Fibroblast of skin of scalp (primary cell): ENCODE data around the gene PANK1.

Experiments
- DNase-seq: peaks from one replicate; pipeline ENCODE4 v3.0.0-alpha.2; 2013

PANK1 gene

DNA sequence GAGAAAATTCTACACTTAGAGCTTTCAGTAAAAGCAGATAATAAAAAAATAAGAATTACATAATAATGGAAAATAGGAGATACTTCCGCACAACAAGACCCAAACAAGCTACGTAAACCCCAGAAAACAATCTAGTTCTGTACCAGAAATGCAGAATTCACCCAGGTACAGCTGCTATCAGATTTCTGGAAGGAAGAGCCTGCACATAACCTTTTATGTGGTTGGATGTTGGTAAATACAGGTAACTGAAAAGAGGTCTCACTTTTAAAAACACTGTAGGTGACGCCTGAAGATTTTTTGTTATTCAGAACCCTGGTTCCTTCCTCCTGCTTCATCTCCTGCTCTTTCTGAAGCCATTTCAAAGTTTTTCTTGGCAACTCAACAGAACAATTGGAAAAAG, 29.9 kb downstream of the PANK1 start:
- no peak for DNase-seq

DNA sequence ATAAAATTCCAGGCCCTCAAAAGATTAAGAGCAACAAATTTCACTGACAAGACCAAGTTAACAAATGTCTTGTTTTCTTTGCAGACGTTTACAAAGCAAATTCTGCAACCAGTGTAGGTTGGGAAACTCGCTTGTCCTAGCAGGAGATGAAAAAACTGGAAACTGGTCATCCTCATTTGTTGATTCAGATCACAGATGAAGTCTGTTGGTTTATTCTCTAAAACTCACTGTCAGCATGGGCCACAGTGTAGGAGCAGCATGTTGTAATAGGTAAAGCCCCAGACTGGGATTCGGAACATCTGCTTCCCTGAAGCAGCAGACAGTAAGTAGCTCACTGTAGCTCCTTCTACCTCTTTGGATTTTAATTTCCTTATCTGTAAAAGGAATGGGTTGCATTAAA, 31.5 kb downstream of the PANK1 start:
- DNase-seq, result no peak

GRCh38 chr10:89611282-89611681, 33.8 kb downstream of the PANK1 start:
- DNase-seq, result no peak

DNA sequence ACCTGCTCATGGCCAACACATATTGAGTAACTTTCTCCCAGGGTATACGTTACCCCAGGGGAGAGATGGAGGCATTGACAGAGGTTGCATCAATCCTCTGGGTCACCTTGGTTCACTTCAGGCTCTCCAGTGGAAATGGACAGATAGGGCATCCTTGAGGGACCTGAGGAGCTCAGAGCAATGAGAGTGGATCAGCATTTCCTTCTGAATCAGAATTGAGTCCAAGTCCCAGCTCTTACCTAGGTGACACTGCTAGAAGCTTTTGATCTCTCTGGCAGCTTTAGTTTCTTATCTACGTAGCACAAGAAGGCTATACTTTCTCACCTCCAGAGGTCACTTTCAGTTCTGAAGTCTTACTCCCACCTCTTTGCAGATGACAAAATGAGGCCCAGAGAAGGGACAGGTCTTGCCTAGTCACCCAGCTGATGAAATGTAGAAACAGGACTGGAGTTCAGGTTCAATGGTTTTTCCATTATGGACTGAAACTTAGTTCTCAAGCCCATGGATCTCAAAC, 35.2 kb downstream of the PANK1 start:
- DNase-seq, result no peak

DNA sequence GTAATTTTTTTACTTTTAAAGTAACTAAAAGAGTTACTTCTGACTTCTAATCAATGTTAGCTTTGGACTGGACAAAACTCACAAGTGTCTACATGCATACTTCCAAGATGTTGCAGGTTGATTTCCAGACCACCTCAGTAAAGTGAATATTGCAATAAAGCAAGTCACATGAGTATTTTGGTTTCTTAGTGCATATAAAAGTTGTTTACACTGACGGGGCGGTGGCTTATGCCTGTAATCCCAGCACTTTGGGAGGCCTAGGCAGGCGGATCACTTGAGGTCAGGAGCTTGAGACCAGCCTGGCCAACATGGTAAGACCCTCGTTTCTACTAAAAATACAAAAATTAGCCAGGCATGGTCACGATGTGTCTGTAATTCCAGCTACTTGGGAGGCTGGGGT, 40.8 kb downstream of the PANK1 start:
- no peak for DNase-seq

GRCh38 chr10:89602919-89603318, 42.1 kb downstream of the PANK1 start:
- no peak for DNase-seq

GRCh38 chr10:89601728-89602361, 43.2 kb downstream of the PANK1 start:
- no peak for DNase-seq

GRCh38 chr10:89600041-89600440, 45.0 kb downstream of the PANK1 start:
- peak; percentile 29 for DNase-seq

DNA sequence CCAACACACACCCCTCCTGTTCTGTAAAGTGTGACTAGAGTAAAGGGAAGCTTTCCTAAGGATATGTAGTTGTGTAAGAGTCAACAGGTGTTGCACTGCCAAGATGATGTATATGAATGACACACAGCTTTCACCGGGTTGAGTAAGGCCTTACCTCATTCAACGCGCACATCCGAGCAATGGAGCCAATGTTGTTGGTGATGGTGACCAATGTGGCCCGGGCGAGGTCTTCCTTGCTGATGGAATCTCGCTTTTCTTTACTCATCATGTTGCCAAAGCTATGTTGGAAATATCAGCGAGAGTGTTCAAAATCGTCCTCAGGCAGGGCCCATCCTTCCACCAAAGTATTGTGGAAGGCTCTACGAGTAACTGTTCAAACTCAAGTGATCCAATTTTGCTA, 52.0 kb downstream of the PANK1 start:
- DNase-seq, result no peak

DNA sequence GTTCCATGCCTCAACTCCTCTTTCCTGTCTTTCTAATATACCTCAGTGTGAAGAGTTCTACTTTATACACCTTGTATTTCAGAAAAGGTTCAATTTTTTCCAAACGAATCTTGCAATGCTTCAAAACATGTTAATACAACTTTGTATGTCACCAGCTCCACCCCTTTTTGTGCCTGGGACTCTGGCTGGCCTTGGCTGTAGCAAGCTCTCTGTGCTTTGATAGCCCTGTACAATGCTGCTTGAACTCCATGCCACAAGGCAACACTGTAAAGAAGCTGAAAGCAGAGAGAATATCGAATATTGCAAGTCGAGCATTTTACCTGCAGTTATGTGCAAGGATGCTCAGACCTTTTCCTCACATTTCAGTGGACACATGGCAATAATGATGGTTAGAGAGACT, 52.5 kb downstream of the PANK1 start:
- no peak for DNase-seq

DNA sequence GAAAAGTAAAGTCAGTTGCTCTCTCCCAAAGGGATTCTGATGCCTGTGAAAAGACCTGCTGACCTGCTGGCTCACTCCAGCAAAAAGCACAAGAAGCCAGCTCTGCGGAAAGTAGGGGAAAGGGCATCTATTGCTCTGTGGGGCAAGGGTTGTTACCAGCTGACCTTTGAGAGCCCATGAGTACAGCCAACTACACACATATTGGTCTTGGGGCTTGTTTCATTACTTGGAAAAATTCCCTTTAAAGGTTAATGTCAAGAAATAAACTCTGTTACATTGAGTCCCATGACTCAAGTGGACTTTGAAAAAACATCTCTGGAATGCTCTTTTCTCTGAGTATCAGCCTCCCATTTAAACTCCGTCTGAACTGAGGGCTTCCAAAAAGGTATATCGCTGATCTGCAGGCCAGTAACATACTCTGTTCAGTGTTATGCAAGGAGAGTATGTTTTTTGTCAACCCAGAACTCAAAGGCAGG, 53.2 kb downstream of the PANK1 start:
- no peak for DNase-seq

- DNase-seq, result no peak
These were observed 53.8 kb downstream of the PANK1 start for GRCh38 chr10:89591111-89591795.

GRCh38 chr10:89590326-89590725, 54.7 kb downstream of the PANK1 start:
- DNase-seq, result no peak

DNA sequence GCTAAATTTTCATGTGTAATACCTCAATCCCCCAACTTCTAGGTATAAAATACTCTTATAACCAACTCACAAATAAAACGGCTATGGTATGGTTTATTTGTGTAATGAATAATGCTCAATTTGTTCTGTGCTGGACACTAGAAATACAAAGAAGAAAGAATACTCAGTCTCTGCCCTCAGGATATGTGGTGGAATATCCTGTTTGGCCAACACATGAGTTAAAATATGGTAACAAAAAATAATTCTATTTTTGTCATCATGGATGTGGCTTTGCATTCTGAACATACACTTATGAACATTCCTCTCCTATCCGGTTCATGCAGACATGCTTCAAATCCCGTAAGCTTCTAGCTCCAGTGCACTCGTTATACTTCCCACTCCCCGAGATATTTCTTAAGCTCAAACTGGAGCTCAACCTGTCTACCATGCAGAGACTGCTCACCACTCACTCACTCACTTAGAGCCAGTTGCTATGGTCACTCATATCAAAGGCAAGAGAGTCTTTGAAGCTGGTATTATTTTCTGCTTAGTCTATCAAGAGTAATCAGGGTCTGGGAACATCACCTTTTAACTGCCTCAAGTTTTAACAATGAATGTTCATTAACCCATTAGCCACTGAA, 55.8 kb downstream of the PANK1 start:
- no peak for DNase-seq

DNA sequence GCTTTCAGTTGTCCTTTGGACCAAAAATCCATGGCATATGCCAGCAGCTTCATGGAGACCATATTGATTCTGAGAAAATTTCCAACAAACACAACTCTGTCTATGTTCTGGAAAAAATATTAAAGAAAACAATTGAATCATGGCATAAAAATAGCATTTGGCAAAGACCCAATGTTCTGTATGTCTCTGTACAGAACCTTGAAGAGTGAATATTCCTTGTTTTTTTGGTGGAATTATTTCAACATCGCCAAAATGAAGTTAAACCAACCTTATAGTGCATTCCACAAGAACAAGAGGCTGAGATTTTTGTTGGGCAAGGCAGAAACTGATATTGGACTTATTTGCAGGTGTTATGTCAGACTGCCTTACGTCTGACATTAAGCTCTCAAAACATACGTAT, 56.4 kb downstream of the PANK1 start:
- no peak for DNase-seq

- no peak for DNase-seq
These were observed 63.0 kb downstream of the PANK1 start for GRCh38 chr10:89582022-89582421.

DNA sequence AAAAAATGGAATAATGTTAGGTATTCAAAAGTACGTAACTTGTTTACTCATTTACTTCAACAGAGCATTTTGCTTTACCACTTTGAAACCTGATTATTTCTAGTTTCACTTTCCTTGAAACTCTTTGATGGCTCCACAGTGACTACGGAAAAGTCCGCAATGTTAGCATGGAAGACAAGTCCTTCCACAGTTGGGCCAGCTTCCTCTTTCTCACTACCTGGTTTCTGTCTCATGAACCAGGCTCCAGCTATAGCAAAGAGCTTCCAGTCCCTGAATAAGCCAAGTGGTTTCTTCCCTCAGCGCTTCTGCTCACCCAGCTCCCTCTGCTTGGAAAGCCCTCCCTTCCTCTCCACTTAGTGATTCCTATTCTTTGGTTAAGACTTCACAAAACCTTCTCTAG, 64.8 kb downstream of the PANK1 start:
- DNase-seq, result no peak

- DNase-seq, result no peak
These were observed 68.3 kb downstream of the PANK1 start for GRCh38 chr10:89576696-89577095.

GRCh38 chr10:89576022-89576421, 69.0 kb downstream of the PANK1 start:
- no peak for DNase-seq

DNA sequence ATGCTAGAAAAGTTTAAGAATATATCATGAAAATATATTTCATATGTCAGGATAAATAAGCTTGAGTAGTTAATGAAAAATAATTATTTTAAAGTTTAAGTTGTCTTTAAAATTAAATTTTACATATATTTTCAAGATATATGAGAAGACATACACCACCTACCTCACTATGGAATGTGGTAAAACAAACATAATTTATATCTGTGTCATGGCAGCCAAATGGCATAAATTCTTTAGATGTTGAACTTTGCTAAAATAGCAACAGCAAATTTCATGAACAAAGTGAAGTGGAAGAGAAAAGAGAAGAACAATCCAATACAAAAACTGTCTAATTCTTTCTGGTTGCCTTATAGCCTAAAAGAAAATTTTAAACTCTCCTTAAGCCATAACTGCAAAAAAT, 70.0 kb downstream of the PANK1 start:
- peak; percentile 61 for DNase-seq

GRCh38 chr10:89574368-89574767, 70.7 kb downstream of the PANK1 start:
- peak; percentile 36 for DNase-seq

- DNase-seq, result no peak
These were observed 77.3 kb downstream of the PANK1 start for GRCh38 chr10:89567576-89568245.

GRCh38 chr10:89566992-89567391, 78.0 kb downstream of the PANK1 start:
- no peak for DNase-seq
